NCI-H524 treated with DMSO at 0.1 percent for 48 hours (cell line): ENCODE results near the gene RASL12.
A peak's percentile ranks its signal among the peaks of the same experiment; 100 is the strongest.
"Not testable (repeated sequence)": the region's sequence is repeated elsewhere in the genome, so short reads cannot be mapped to it uniquely, and the experiment has no call there.

ENCODE experiments used
- DNase-seq: peaks from one replicate; lab custom pipeline; 2025; lab: John Stamatoyannopoulos, UW

Gene RASL12

DNA sequence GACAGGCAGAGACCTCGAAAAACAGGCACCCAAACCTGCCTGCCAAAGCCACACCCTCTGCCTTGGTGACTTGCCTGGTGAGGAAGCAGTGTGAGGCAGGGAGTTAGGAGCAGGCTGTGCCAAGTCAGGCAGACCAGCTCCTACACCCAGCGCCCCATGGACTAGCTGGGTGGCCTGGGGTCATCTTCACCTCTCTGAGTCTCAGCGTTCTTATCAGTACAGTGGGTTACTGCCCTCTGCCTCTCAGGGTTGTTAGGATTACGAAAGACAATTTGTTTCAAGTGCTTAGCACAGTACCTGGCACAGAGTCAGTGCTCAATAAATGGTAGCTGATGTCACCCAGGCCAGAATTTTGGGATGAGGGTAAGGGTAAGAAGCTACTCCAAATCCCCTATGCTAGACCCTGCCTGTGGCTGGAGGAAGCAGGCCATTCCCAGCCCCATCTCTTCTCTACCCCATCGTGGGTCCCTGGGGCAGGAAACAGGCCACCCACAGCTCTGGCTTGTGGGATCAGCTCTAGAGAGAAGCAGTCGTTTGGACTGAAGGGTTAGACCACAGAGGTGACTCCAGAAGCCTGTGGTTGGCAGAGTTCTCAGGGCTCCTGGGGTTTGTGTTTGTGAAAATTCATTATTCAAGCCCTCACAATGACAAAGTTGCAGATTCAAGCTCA is 12.5 kb downstream of the RASL12 start:
- no peak for DNase-seq

GRCh38 chr15:65054333-65055200 is 13.2 kb downstream of the RASL12 start:
- peak; percentile 1 for DNase-seq

GRCh38 chr15:65052956-65053355 is 14.8 kb downstream of the RASL12 start:
- DNase-seq = no peak

GRCh38 chr15:65051266-65051665 is 16.5 kb downstream of the RASL12 start:
- no peak for DNase-seq

DNA sequence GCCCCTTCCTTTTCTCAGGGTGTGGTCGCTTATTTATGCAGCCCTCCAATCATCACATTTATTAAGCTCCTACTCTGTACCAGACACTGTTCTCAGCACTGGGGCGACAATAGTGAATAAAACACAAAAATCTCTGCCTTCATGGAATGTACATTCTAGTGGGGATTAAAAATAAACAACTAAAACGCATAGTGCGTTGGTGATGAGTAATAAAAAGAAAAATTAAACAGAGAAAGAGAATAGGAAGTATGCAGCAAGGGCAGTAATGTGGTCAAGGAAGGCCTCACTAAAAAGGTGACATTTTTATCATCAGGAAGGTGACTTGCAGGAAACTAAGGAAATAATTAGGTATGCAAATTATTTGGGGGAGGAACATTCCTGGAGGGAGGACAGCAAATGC is 17.5 kb downstream of the RASL12 start:
- DNase-seq = no peak

- DNase-seq = peak; percentile 96
Observed at GRCh38 chr15:65049418-65049840, 18.4 kb downstream of the RASL12 start.

DNA sequence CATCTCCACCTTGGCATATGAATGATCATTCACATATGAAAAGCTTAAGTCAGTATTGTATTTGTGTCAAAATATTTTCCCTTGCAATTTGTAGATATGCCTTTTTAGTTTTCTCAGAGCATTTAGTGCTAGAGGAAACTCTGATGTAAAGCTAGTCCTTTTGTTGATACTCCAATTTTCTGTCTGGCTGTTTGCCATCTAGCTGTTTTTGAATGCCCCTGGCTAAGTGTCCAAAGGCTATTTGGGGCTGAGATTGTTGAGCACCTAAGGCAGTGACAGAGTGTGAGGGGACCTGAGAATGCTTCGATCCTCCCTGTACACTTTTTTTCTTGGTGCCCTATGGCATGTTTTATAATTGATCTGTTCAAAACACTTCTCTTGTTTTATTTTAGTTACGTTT is 19.6 kb downstream of the RASL12 start:
- no peak for DNase-seq

DNA sequence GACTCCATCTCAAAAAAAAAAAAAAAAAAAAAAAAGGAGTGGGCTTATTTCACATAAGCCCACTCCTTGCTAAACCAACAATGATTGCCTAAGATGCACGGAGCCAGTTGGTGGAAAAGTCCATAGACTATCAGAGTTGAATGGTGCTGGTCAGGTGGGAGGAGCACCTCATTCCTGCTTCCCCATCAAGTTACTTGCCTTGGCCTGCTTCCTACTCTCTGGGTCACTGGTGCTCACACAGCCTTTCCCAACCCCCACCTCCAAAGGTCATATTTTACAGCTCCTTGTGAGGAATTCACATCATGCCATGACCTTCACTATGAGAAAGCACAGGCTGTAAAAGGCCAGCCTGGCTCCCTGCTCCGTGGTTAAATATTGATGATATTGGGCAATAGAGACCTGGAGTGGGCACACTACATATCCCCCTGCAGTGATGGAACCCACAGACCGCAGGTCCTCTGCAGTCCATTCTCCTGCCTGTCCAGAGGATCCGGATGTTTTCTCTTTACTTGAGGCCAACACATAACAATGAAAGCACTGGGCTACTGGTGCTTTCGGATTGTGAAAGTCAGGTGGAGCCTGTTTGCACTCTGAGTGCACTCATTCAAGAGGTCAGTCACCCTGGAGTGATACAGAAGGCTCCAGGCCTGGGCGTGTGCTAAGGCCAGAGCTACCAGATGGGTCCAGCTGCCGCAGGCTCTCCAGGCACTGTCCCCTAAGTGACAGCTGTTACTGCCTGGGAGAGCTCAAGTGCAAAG is 22.9 kb downstream of the RASL12 start, which contains the start of gene SLC51B:
Gene SLC51B, plus strand, starts transcription at position 664 of the 758 bp plus-strand sequence. CDS start 4,618 bp downstream, outside the sequence.
- DNase-seq = peak; percentile 88

DNA sequence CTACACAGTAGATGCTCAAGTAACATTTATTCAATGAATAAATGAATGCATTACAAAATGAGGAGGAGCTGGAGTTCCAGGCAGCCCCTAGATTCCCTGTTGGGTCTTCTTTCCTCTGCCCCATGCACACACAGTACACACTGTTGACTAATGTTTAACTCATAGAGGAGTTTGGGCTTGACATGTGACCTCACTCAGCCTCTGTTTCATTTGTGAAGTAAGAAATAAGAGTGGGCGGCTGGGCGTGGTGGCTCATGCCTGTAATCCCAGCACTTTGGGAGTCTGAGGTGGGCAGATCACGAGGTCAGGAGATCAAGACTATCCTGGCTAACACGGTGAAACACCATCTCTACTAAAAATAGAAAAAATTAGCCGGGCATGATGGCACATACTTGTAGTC is 23.6 kb downstream of the RASL12 start:
- DNase-seq = not testable (repeated sequence)

DNA sequence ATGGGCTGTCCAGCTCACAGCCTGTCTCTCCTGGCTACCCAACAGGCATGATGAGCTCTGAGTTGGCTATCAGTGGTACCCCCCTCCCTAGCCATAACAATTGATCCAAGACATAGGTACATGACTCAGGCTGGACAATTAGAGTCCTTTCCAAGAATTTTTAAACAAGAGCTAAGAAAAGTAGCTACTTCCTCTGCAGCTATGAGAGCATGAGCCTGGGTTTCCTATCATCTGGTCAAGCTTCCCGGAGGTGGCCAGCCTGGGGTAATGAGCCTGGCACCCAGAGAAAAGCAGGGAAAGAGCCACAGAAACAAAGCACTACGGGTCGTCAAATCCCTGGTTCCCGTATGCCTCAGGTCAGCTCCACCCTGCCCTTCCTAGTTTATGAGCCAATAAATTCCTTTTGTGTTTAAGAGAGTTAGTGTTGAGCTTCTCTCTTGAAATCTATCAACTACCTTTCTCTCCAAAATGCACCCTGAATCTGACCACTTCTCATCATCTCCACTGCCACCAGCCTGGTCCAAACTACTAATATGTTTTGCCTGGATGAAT is 24.9 kb downstream of the RASL12 start:
- no peak for DNase-seq

- DNase-seq = no peak
Observed at GRCh38 chr15:65041787-65042186, 26.0 kb downstream of the RASL12 start.

GRCh38 chr15:65040461-65040860 is 27.3 kb downstream of the RASL12 start:
- no peak for DNase-seq

- no peak for DNase-seq
Observed at GRCh38 chr15:65038836-65039235, 29.0 kb downstream of the RASL12 start.

GRCh38 chr15:65038428-65038827 is 29.4 kb downstream of the RASL12 start:
- DNase-seq = no peak

GRCh38 chr15:65037309-65037708 is 30.5 kb downstream of the RASL12 start:
- no peak for DNase-seq

DNA sequence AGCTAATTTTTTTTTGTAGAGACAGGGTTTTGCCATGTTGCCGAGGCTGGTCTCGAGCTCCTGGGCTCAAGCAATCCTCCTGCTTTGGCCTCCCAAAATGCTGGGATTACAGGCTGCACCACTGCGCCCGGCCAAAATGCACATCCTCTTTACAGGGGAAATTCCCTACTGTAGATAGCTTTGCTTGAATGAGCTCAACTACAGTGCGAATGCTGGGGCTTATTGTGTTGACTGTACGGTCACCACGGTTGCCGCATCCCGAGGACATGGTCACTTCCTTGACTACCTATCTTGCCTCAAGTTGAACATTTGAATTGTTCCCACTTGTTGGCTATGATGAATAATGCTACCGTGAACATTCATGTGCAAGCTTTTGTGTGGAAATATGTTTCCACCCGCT is 33.1 kb downstream of the RASL12 start:
- DNase-seq = no peak

GRCh38 chr15:65033659-65034269 is 34.0 kb downstream of the RASL12 start:
- peak; percentile 8 for DNase-seq

DNA sequence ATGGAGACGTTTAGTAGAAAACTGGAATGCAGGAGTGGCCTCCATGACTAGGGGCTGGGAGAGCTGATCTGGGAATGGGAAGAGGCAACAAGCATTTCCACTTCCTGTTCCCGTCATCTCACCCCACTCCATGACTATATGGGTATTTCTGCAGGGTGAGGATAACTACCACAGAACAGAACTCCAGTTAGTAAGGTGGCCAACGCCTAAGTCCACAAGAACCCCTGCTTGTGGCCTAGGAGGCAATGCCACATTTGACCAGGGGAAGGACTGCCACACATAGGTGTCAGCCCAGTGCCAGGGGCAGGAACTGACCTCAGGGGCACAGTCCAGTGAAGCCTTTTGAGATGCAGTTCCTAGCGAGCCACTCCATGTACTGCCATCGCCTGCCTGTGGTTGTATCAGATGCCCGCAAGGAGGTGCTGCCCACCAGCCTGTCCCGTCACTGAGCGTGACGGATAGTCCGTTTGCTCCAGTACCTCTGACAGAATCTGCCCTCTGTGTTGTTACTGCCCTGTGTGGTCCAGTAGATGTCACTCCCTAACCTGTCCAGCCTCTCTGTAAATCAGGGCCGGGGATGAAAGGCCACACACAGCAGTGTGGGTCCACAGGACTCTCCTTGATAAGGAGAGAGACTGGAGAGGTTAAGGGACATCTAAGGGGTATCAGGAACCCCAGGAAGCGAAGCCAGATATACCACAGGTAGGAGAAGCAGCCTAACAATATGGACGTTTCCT is 34.8 kb downstream of the RASL12 start:
- DNase-seq = peak; percentile 77

GRCh38 chr15:65029736-65030208 is 38.0 kb downstream of the RASL12 start:
- DNase-seq = no peak

GRCh38 chr15:65028921-65029735 is 38.7 kb downstream of the RASL12 start, which contains the start of gene MTFMT:
MTFMT (minus strand) TSS chr15:65029639; CDS start chr15:65029613, 26 bp downstream.
- DNase-seq = peak; percentile 16
